CD4-positive, alpha-beta T cell treated with Interferon gamma for 1 hour (primary cell): ENCODE measurements around the gene SURF6.
"Not testable (repeated sequence)": the region's sequence is repeated elsewhere in the genome, so short reads cannot be mapped to it uniquely, and the experiment has no call there.

ENCODE experiments used
- DNase-seq: peaks from one replicate; pipeline ENCODE4 v3.0.0-alpha.2; 2020

The SURF6 gene

DNA sequence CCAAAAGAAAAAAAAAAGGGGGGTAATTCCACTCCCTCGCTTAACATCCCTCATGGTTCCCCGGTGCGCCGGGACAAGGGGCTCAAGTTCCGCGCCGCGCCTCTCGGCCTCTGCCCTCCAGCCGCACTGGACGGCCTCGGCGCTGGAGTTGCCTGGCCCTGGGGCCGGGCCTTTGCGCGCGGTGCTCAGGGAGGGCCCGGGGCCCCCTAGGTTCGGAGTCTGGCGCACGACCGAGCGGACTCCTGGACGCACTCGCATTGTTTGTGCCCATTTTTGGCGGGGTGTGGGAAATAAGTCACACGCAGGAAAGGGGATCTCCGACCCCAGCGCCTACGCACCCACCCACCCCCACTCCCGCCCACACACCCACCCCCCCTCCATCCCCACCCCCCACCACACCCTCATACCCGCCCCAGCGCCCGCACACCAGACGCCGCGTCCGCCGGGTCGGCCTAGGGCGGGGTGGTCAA lies 11.6 kb upstream of the SURF6 start:
- DNase-seq = peak; percentile 62

DNA sequence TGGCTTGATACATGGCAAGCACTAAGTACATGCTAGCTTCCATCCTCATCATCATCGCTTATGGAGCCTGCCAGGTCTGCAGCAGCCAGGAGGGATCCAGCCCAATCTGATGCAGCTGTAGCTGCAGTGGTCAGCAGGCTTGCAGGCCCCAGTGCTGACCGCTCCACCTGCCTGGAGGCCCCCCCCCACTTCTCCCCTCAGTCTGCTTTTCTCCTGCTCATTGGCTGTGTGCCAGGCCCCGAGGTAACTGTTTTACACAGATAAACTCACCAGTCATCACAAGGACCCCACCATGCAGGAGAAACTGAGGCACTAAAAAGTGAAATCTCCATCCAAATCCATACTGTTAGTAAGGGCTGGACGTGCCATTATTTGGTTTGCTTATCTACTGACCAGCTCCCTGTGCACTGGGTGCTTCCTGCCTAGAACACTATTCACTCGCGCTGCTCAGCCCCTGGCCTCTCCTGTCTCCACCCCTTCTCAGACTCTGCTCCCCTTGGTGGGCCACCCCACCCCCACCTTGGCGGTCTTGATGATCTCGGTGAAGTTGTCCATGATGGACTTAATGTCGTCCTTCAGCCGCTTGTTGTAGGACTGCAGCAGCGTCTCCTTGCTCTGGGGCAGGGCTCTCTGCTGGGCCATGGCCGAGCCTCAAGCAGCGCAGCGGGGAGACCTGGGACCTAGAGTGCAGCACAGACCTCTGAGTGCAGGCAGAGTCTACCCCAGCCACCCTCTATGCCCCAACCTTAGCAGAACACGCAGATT lies 10.2 kb upstream of the SURF6 start:
- no peak for DNase-seq

DNA sequence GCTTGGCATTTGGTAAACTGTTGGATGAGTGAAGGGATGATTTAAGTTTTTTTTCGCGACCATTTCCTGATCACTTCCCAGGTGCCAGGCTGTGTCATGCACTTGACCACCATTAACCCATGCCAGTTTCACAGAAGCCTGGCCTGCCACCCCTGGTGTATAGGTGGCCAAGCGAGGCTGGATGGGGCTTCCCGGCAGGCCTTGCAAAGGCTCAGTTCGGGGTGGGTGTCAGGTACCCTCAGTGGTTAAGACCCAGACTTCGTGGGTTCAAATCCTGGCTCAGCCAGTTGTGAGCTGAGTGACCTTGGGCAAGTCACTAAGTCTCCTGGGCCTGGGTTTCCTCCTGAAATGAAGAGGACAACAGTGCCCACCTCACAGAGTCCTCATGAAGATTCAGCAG lies 9.6 kb upstream of the SURF6 start:
- DNase-seq = no peak

DNA sequence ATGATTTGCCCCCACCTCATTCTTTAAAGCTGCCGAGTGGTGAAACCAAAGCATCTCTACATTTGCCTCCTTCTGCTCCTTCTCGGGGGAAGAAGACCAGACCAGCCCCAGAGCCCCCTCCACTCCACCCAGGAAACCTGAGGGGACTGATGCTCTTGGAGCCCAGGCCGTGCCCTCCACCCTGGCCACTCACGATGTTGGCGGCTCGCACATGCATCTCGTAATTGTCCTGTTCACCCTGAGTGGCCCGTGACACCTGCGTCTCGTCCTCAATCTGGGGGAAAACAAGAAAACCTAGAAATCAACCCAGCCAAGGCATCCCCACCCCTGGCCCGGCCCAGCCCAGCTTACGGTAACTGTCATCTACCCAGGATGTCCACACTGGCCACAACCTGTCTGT lies 9.0 kb upstream of the SURF6 start:
- no peak for DNase-seq

DNA sequence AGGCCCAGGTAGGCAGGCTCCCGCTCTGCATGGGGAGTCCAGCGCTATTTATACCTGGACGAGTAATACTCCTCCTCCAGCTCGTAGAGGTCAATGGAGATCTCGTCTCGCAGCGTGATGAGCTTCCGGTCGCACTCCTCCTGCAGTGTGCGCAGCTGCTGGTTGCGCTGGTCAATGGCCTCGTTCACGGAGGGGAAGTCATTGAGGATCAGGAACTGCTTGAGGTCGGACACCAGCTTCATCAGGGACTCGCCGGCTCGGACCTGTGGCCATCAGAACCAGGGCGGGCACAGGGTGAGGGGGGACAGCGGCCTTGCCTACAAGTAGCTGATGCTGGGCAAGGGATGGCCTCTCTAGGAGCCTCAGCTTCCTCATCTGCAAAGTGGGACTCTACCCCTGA lies 8.1 kb upstream of the SURF6 start:
- no peak for DNase-seq

DNA sequence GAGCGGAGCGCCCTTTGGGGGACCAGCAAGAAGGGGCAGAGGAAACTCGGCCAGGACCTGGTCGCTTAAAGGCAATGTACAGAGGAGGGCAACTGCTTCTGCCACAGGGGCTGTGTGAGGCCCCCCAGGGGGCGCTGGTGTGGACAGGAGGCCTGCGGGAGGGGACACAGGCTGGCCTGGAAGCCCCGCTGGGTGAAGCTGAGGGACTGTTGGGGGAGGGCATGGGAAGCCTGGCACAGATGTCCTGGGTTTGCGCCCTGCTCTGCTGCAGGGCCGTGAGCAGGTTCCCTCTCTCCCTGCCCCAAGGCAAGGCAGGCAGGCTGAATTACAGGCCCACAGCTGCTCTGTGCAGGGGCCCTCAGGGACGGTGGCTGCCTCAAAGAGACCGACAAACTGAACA lies 6.6 kb upstream of the SURF6 start:
- DNase-seq = no peak

DNA sequence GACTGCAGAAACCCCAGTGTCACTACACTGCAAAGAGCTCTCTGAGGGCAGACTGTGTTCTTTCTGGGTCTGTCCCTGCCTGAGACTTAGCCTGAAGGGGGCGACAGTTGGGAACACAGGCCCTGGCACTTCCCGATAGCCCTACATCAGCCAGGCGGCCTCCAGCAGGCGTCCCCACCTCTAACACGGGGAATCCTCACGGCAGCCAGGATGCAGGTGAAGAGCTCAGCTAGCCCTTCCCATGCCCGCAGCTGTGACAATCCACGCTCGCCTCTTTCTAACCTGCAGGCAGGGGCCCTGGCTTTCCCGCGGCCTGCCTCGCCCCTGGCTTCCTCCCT lies 6.0 kb upstream of the SURF6 start:
- no peak for DNase-seq

DNA sequence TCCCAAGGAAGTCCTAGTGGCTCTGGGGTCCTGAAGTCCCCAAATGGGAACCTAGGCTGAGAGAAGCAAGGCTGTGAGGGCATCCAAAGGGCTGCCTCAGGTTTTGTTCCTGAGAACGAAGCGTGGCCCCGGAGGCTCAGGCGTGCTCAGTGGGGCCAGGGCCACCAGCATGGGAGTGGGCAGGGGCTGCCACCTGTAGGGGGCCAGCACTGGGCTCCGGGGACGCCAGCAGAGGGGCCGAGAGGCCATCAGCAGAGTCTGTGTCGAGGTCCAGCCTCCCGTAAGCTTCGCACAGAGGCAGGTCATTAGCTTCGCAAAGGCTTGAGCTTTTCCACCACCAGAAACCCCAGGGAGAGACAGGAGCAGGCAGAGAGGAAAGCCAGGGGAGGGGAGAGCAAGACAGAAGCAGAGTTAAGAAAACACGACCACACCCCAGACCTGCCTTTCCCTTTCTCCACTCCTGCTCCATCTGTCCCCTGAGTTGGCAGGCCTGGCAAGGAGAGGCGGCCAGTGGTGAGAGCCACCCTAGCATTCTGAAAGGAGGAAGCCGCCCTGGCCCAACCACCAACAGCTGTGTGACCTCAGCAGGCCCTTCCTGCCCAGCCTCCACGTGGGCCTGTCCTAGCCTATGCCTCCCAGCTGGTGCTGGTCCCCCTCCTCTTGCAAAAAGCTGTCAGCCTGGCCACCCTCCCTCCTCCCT lies 5.5 kb upstream of the SURF6 start:
- peak; percentile 26 for DNase-seq

DNA sequence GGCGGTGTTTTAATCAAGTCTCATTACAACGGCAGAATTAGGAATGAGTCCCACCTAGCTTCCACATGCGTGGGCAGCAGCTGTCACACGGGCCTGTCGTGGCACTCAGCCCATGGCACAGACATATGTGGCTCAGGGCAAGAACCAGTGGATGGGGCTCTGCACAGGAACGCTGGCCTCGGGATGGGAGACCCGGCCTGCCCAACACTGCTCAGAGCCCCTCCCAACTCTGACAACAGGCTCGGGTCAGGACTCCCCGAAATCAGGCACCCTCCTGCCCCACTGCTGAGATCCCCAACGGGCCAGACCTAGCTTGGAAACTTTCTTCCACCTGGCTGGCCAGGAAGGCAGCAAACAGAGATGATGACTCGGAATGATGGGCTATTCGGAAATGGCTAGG lies 4.9 kb upstream of the SURF6 start:
- no peak for DNase-seq

DNA sequence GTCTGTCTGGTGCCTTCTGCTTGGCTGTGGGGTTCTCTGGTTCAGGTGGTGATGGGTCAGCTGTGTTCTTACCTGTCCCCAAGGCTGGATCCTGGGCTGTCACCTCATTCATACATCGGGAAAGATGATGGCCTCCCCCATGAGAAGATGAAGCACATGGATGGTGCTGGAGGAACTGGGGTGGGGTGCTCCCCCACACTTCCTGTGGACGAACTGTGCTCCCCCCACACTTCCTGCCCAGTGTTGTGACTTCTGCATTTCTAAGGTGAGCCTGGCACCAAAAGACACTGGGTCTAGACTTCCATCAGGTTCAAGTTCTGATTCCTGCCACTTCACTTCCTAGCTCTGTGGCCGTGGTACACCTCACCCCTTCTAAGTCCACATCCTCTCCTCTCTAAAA lies 4.3 kb upstream of the SURF6 start:
- no peak for DNase-seq

DNA sequence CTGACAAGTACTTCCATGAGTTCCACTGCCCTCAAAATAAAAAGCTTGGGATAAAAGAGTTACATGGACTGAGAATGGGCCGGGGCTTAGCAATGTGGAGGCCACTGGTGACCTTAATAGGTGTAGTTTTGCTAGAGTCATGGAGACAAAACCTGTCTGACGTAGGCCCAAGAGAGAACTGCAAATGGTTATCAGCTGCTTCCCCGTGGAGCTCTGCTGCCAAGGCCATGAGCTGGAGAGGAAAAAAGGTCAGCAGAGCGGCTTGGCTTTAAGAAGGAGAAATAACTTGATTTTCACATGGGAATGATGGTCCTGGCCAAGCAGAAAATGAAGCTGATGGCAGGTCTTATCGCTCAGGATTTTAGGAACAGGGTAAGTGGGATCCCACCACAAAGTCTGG lies 3.7 kb upstream of the SURF6 start:
- DNase-seq = no peak

DNA sequence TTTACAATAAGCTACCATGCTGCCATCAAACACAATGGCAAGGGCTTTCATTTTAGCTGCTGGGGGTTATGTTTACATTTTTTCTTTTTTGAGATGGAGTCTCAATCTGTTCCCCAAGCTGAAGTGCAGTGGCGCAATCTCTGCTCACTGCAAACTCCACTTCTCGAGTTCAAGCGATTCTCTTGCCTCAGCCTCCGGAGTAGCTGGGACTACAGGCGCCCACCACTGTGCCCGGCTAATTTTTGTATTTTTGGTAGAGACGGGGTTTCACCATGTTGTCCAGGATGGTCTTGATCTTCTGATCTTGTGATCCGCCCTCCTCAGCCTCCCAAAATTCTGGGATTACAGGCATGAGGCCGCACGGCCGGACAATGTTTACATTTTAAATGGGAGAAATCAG lies 1.1 kb downstream of the SURF6 start:
- DNase-seq = not testable (repeated sequence)

DNA sequence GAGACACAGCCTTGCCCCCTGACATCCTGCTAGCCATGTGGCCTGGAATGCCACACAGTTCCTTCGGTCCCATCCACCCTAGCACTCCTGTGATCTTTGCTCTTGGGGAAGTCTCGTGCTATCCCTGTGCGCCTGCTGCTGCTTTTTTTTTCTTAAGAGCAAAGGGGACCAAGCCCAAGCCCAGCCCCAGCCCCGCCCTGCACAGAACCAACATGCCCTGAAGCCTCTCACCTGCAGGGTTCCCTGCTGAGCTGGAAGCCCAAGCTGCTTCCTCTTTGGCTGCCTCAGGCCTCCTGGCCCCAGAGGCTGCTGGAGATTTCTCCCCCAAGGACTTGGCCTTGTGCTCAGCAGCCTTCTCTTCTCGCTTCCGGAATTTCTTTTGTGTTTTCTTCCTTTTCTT lies 1.8 kb downstream of the SURF6 start:
- DNase-seq = no peak

DNA sequence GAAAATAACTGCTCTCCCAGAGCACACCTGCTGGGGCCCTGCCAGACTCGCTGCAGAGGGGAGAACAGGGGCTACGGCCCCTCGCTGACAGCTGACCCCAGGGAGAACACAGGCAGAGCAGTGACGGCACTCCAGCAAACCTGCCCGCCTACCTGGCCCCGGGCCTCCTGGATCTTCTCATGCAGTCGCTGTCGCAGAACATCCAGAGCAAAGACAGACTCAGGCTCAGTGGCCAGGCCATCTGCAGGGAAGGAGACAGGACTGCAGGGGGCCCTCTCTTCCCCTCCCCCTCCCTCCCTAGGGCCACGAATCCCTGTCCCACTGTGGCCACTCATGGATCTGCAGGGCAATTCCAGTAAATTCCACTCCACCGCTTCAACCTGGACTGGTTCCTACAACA lies 2.4 kb downstream of the SURF6 start:
- no peak for DNase-seq

DNA sequence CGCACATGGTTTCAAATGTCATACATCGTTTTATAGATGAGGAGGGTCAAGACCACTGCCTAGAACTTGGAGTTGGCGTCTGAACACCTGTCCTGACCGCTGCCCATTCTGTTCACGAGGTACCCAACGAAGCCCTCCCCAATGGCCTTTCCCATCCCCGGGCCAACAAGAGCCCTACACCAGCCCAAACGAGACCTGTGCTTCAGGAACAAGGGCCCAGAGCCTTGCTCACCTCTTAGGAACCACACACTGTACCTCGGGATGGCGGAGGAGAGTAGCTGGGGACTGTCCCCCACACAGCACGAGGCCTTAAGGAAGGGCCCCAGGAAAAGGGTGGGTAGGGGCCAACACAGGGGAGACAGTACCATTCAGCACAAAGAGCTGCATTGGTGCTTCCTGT lies 3.0 kb downstream of the SURF6 start:
- DNase-seq = no peak

DNA sequence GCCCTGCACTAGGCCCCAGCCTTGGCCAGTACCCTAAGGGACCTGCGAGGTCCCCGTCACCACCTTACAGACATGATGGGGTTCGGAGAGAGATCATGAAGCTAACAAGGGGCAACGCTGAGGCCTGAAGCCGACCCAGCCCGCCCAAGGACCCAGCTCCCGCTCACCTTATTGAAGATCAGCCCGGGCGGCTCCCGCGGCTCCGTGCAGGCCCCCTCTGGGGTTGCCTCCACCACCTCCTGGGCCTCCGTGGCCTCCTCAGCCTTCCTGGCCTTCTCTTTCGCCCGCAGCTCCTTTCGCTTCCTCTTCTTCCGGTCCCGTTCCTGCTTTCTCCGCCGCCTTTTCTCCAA lies 3.6 kb downstream of the SURF6 start:
- no peak for DNase-seq

DNA sequence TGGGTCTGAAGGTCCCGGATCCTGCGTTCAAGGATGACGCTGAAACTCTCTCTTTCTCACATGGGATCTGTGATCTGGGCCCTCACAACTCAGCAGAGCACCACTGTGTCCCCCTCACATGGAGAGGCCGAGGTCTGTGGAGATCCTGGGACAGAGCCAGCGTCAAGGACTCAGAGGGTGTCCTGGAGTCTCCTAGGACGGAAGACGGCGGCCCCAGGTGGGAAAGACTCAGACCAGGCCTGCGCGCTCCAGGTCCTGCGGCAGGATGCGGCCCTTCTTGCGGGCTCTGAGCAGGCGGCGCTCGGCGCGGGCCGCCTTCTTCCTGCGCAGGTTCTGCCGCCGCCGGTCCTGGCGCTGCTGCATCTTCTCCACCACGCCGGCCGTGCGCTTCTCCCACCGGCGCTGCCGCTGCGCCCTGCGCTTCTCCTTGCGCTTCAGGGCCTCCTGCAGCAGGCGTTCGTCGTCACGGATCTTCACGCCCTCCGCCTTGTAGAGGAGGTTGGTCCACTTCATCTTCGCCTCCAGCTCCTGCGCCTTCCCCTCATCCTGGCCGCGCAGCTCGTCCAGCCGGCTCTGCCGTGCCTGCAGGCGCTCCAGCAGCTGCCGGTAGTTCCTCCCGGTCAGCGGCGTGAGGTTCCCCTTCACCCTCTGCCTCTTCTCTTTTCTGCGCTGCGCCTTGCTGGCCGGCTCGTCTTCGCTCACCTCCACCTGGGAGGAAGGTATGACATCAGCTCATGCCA lies 4.2 kb downstream of the SURF6 start:
- no peak for DNase-seq

DNA sequence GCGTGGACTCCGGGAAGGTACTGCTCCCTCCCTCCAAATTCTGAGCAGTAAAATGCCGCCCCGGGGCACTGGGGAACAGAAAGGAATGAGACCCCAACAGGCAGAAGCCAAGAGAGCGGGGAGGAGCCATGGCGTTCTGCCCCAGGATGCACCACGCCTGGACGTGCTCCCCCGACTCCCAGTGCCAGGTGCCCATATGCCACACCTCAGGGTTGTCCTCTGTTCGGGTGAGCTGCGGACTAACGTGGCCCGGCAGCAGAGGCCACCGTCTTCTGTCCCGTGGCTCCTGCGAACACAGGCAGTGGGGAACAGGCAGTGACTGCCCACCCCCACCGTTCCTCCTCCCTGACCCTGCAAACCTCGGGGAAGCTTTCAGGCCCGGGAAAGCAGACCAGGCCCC lies 4.8 kb downstream of the SURF6 start:
- DNase-seq = no peak

DNA sequence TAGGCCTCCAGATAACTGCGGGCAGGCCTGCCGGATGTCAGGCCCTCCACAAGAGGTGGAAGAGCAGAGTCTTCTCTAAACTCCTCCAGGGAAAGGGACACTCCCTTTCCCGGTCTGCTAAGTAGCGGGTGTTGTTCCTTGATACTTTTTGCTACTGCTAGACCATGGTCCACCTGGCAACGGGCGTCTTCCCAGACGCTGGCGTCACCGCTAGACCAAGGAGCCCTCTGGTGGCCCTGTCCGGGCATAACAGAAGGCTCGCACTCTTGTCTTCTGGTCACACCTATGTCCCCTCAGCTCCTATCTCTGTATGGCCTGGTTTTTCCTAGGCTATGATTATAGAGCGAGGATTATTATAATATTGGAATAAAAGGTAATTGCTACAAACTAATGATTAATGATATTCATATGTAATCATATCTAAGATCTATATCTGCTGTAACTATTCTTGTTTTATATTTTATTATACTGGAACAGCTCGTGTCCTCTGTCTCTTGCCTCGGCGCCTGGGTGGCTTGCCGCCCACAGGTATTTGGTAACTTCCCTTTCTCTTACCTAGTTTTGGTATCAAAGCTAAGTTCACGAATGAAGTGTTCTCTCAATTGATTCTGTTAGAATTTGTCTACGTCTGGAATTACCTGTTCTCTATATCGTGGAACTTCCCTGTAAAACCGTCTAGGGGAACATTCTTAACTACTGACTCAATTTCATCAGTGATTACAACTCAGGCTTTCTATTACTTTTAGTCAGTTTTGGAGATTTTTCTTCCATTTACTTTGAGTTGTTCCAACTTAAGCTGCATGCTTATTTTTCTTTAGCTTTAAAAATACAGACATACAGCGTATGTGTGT lies 6.5 kb downstream of the SURF6 start:
- not testable (repeated sequence) for DNase-seq

DNA sequence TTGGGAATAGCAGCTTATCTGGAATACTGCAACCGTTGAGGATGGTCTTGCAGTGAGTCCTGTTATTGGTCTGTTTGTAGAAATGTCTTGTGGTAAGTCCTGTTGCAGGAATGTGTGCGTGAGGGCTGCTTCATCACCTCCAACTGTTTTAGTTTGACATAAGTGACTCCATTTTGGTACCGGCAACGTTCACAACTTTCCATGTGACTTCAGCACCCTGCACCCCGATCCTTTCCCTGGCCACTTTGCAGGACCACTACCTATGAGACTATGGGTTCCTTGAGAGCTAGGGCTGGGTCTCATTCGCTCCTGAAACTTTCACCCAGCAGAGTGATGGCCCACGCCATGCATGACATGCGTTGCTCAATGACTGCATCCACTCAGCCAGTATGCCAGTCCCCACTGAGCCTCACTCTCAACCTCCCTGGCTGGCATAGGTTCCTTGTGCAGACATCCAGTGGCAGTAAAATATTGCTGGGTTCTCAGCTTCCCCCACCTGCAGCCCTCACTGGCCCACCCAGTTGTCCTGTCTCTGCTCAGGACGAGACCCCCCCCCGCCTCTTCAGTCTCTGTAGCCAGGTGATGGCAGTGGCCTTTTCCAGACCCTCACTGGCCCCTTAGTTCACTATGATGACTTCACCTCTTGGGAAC lies 8.0 kb downstream of the SURF6 start:
- no peak for DNase-seq

DNA sequence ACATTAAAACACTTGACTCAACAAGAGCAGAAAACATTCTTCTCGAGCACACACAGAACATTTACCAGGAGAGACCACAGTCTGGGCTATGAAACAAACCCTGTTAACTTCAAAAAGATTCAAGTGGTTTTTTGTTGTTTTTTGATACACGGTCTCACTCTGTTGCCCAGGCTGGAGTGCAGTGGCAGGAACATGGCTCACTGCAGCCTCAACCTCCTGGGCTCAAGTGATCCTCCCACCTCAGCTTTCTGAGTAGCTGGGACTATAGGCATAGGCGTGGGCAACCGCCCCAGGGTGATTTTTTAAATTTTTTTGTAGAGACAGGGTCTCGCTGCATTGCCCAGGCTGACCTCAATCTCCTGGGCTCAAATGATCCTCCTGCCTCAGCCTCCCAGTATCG lies 9.0 kb downstream of the SURF6 start:
- DNase-seq = not testable (repeated sequence)

DNA sequence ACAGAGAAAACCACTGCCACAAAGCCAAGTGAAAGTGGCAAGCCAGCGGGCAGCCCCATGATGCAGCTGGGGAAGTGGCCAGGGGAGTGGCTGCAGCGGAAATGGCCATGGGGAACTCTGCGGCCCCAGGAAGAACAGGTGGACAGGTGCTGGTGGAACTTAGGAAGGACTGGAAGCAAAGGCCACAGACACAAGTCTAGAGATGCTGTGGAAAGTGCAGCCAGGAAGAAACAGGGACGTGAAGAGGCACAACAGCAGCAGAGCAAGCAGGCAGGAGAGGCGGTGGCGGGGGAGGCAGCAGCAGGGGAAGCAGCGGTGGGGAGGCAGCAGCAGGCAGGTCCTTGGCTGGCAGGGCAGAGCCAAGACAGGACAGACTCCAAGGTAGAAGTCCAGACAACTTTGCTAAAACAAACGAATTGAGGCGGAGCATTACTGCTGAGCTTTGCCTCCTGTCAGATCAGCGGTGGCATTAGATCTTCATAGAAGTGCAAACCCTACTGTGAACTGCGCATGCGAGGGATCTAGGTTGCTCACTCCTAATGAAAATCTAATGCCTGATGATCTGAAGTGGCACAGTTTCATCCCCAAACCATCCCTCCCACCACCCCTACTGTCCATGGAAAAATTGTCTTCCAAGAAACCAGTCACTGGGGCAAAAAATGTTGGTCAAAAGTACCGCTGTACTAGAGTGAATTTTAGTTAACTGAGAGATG lies 11.8 kb downstream of the SURF6 start:
- DNase-seq = no peak
